ENCODE measurements around the gene RTN4R.

The RTN4R gene

DNA sequence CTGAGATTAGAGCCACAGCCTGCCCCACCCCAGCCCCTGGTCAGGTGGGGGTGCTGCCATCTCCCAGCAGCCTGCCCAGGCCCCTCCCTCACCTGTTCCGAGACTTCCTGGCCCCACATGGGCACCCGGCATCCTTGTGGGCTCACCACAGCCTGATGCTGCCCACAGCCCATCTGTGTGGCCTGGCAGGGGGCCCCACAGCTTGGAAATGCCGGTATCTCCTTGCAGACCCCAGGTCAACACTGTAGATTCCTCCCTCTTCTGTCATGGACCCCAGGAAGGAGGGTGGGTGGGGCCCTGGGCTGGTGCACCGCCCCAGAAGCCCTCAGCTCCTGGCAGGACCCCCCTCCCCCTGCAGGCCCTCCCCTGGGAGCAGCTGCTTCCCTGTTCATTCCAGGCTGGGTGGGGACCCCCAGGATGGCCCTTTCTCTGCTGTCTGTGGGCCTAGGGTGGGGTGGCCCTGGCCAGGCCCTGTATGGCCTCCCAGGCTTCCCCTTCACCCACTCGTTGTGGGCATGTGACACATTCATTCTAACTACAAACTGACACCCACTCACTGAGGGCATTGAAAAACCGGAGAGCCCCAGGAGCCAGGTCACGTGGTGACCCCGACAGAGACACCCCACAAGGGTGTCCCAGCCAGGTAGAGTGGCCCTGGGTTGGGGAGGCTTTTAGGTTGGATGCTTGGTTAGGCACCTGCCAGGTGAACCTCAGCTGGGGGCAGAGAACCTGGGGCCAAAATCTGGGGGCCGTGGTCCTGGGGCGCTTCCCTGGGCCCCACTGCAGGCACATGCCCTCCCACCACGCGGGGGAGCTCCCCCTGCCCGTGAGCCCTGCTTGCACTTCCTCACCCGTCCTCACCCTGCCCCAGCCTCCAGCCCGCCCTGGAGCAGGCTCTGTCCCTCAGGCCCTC is 73.2 kb downstream of the RTN4R start:
- DNase-seq, result no peak

DNA sequence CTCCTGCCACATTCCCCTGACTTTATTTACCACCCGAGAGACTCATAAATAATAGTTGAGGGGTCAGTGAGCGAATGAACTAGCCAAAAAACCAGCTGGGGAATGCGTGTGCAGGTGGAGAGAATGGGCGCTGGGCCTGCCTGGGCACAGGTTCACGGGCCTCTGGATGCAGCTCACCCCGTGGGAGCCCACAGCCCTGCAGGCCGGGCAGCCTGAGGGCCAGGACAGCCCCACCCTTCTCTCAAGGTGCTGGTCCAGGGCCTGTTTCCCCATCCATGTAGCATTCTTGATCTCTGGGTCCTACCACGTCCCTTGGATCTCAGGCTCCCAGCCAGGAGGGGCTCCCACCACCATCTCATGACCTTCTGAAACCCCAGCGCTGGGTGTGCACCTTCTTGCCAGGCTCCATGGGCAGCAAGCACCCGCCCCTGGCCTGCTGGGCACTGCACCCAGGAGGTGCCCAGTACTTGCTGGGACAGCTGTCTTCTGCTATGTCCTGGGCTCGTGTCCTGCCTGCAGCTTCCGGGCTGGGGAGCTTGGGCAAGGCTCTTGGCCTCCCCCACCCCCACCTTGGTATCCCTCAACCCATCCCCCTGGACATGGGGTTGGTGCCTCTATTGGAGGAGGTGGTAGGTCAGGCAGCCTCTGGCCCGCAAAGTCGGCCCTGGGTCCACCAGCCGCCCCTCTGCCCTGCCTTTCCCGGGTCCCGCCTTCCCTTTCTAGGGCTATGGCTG is 74.2 kb downstream of the RTN4R start:
- no peak for DNase-seq

DNA sequence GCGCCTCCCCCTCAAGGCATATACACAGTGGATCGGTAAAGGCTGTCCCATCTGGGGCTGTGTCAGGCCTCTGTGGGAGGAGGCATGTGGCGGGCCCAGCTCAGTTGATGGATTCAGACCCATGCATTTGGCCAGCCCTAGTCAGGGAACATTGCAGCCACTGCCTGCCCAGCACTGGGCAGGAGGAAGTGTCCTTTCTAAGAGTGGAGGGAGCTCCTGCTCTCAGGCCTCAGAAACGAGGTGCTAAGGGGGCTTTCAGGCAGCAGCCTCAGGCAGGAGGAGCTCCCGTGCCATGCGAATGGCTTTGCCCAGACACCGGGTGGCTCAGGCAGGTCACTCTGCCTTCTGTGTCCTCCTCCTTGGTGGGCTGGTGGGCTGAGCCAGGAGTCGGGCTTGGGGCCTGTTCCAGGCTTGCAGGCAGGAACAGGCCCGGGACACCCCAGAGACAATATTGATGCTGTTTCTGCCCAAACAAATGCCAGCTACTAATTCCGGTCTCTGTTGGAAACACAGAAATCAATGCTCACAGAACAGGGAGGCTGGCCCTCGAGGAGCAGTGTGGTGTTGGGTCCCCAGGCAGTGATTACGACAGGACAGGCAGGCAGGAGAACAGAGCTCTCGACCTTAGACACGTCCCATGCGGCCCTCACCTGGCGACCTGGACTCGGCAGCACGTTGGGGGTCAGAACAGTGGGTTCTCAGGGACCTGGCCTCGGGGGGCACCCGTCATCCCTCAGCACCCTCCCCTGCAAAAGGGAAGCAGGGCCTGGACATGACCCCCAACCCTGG is 75.0 kb downstream of the RTN4R start:
- no peak for DNase-seq

DNA sequence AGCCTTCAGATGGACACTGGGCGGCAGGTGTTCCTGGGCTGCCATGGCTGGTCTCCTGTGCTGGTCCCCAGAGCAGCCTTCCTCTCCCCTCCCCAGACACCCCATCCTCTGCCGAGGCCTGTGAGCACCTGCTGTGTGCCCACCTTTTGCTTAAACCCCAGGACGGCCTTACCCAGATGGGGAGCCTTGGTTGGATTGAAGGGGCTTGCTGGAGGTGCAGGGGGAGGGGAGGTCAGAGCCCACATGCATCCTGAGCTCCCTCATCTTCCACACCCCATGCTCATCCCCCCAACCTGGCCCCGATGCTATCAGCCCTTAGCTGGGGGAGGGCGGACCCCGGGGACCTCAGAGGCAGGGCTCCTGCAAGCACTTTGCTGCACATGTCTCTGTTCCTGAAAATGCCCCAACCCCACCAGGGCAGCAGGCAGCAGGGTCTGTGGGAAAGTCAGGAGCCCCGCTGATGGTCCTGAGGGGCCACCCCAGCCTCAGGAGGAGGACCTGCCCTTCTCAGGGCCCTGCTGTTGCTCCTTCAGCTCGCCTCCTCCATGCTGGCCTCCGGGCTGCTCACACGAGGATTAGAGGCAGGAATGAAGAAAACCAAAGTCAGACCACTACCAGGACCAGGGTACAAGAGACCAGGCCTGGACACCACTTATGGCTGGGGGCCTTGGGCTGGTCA is 75.7 kb downstream of the RTN4R start:
- no peak for DNase-seq

DNA sequence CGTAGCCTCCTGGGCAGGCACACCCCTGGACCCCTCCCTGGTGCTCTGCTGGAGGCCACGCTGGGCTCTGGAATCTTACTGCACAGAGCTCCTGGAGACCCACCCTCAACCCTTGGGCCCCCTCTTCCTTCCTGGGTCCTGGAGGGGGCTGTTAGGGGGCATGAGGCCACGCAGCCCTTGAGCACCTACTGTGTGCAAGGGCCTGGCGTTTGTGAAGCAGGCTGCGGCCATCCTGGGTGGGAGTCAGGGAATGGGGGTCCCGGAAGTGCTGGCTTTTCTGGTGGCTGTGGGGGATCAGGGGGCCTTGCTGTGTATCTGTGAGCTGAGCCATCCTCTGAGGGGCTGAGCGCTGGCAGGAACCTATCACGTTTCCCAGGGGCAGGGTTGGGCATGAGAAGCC is 76.3 kb downstream of the RTN4R start:
- no peak for DNase-seq
